GM15510 (cell line): ENCODE results near the gene GALK1.

Source experiments
- POLR2A ChIP-seq: IDR thresholded peaks from 3 replicates; pipeline ENCODE4 v1.6.1; 2011; ENCODE audit warnings: borderline replicate concordance; ENCODE audit not compliant: insufficient read length; ENCODE audit errors: extremely low read depth

The GALK1 gene

GRCh38 chr17:75762513-75763268, 2.3 kb downstream of the GALK1 start:
- no peak for TF ChIP-seq POLR2A

GRCh38 chr17:75759457-75759856, 5.5 kb downstream of the GALK1 start:
- no peak for TF ChIP-seq POLR2A

- TF ChIP-seq POLR2A = no peak
Measured at GRCh38 chr17:75758131-75758905, 6.7 kb downstream of the GALK1 start.

- TF ChIP-seq POLR2A = no peak
Measured at GRCh38 chr17:75757086-75757681, 7.8 kb downstream of the GALK1 start.

GRCh38 chr17:75756451-75757085, 8.4 kb downstream of the GALK1 start:
- TF ChIP-seq POLR2A = no peak

GRCh38 chr17:75755990-75756389, 9.0 kb downstream of the GALK1 start:
- no peak for TF ChIP-seq POLR2A

GRCh38 chr17:75755205-75755901, 9.6 kb downstream of the GALK1 start:
- no peak for TF ChIP-seq POLR2A

- TF ChIP-seq POLR2A = no peak
Measured at GRCh38 chr17:75754378-75755204, 10.4 kb downstream of the GALK1 start.

- TF ChIP-seq POLR2A = peak; percentile 28
Measured at GRCh38 chr17:75753514-75754377, 11.2 kb downstream of the GALK1 start.

GRCh38 chr17:75752802-75753513, 12.0 kb downstream of the GALK1 start:
- TF ChIP-seq POLR2A = no peak

GRCh38 chr17:75752405-75752709, 12.6 kb downstream of the GALK1 start:
- no peak for TF ChIP-seq POLR2A

- no peak for TF ChIP-seq POLR2A
Measured at GRCh38 chr17:75751676-75752404, 13.2 kb downstream of the GALK1 start.
